HG03439 (cell line): ENCODE data around the gene EML6.
"Not testable (repeated sequence)": the region's sequence is repeated elsewhere in the genome, so short reads cannot be mapped to it uniquely, and the experiment has no call there.

Experiments
- ATAC-seq: cut with Tn5 transposase; IDR thresholded peaks from one replicate; pipeline ENCODE4 v1.9.1; 2021; ENCODE audit warnings: mild to moderate bottlenecking, moderate library complexity; ENCODE audit not compliant: unreplicated experiment

EML6 gene

GRCh38 chr2:54839461-54840255 is 116.2 kb downstream of the EML6 start:
- ATAC-seq: no peak

- ATAC-seq: no peak
Measured at GRCh38 chr2:54840559-54841468, 117.4 kb downstream of the EML6 start.

GRCh38 chr2:54841500-54841899 is 118.0 kb downstream of the EML6 start:
- not testable (repeated sequence) for ATAC-seq

- ATAC-seq: no peak
Measured at GRCh38 chr2:54845094-54845493, 121.6 kb downstream of the EML6 start.

- ATAC-seq: no peak
Measured at GRCh38 chr2:54845514-54845913, 122.1 kb downstream of the EML6 start.

- ATAC-seq: no peak
Measured at GRCh38 chr2:54850171-54851122, 127.0 kb downstream of the EML6 start.

GRCh38 chr2:54853616-54854310 is 130.3 kb downstream of the EML6 start:
- ATAC-seq: no peak

- ATAC-seq: no peak
Measured at GRCh38 chr2:54855434-54855833, 132.0 kb downstream of the EML6 start.

- no peak for ATAC-seq
Measured at GRCh38 chr2:54858021-54858681, 134.7 kb downstream of the EML6 start.

GRCh38 chr2:54859416-54859815 is 136.0 kb downstream of the EML6 start:
- no peak for ATAC-seq

GRCh38 chr2:54859997-54860701 is 136.7 kb downstream of the EML6 start:
- ATAC-seq: no peak

GRCh38 chr2:54862229-54862628 is 138.8 kb downstream of the EML6 start:
- no peak for ATAC-seq

GRCh38 chr2:54862742-54863141 is 139.3 kb downstream of the EML6 start:
- no peak for ATAC-seq

- ATAC-seq: no peak
Measured at GRCh38 chr2:54863660-54864059, 140.2 kb downstream of the EML6 start.

- ATAC-seq: no peak
Measured at GRCh38 chr2:54864096-54864495, 140.6 kb downstream of the EML6 start.

- no peak for ATAC-seq
Measured at GRCh38 chr2:54864727-54865126, 141.3 kb downstream of the EML6 start.

GRCh38 chr2:54866179-54866578 is 142.7 kb downstream of the EML6 start:
- no peak for ATAC-seq

- ATAC-seq: peak; percentile 86
Measured at GRCh38 chr2:54866868-54867267, 143.4 kb downstream of the EML6 start.

- ATAC-seq: peak; percentile 25
Measured at GRCh38 chr2:54867457-54867856, 144.0 kb downstream of the EML6 start.
